NCI-H345 treated with DMSO at 0.1 percent for 48 hours (cell line): ENCODE results near the gene CRKL.
"Not testable (repeated sequence)": the region's sequence is repeated elsewhere in the genome, so short reads cannot be mapped to it uniquely, and the experiment has no call there.

Source experiments
- DNase-seq: peaks from one replicate; lab custom pipeline; 2025; ENCODE audit not compliant: unreplicated experiment; lab: John Stamatoyannopoulos, UW

Gene CRKL

GRCh38 chr22:20965888-20966855, 49.0 kb downstream of the CRKL start:
- no peak for DNase-seq

- no peak for DNase-seq
Observed at GRCh38 chr22:20966883-20967696, 49.9 kb downstream of the CRKL start, which contains the start of gene AIFM3. Gene AIFM3, plus strand, starts transcription at chr22:20967255. Its CDS starts 690 bp downstream, at chr22:20967945.

GRCh38 chr22:20967697-20968211, 50.5 kb downstream of the CRKL start:
- no peak for DNase-seq

- DNase-seq, result no peak
Observed at GRCh38 chr22:20968281-20968977, 51.2 kb downstream of the CRKL start.

- no peak for DNase-seq
Observed at GRCh38 chr22:20970939-20971657, 53.9 kb downstream of the CRKL start.

GRCh38 chr22:20972014-20972694, 54.9 kb downstream of the CRKL start:
- not testable (repeated sequence) for DNase-seq

- DNase-seq, result no peak
Observed at GRCh38 chr22:20972933-20973577, 55.8 kb downstream of the CRKL start.

- DNase-seq, result no peak
Observed at GRCh38 chr22:20973634-20974286, 56.6 kb downstream of the CRKL start.

- no peak for DNase-seq
Observed at GRCh38 chr22:20974336-20974955, 57.2 kb downstream of the CRKL start.

- no peak for DNase-seq
Observed at GRCh38 chr22:20975541-20976290, 58.5 kb downstream of the CRKL start.

GRCh38 chr22:20976291-20976877, 59.2 kb downstream of the CRKL start:
- DNase-seq, result no peak

GRCh38 chr22:20977019-20977418, 59.8 kb downstream of the CRKL start:
- DNase-seq, result no peak

- no peak for DNase-seq
Observed at GRCh38 chr22:20977516-20978170, 60.4 kb downstream of the CRKL start.

- no peak for DNase-seq
Observed at GRCh38 chr22:20978419-20978818, 61.2 kb downstream of the CRKL start.

GRCh38 chr22:20979243-20979809, 62.1 kb downstream of the CRKL start:
- DNase-seq, result no peak

- no peak for DNase-seq
Observed at GRCh38 chr22:20979940-20980453, 62.8 kb downstream of the CRKL start.
